ENCODE results near the gene ABO. TPM values are rescaled to one million over a fixed set of nuclear protein-coding genes. Genes with fewer than 3 reads are reported as not detected.

The ABO gene
- total and polyA plus RNA-seq, 2 of the 8 experiments (the other 6 are each of a cell fraction or from before 2014, with no cell fraction given), result 0.03 TPM; not detected in 1

DNA sequence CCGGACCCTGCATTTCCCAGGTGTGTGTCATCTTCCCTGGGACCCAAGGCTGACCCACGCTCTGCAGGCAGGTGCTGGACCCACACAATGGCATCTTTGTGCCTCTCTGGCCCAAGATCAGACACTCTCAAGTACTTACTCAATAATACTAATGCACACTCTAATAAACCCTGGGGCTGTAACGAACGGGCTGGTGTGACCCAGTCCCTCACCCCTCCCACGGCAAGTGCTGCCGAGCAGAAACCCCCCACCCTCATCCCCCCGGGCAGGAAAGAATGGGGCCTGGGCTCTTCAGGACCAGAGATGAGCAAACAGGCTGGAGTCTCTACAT is 64.8 kb downstream of the ABO start:
- DNase-seq (ENCODE audit: low read depth in 1 of 2, low spot score in 2 of 2), result no peak
- H2BK20ac ChIP-seq (ENCODE audit: low read length), result no peak overlapping the region
- no peak overlapping the region for H3K23ac ChIP-seq (ENCODE audit: insufficient read length)
- H3K9me3 ChIP-seq (ENCODE audit: insufficient read depth in 2 of 2, low read depth in 1 of 2, low read length in 1 of 2), result no peaks in the 10 kb centered on the region
- no peak overlapping the region for H3K27ac ChIP-seq (ENCODE audit: low read depth, low read length)
- H3K36me3 ChIP-seq (ENCODE audit: control insufficient read depth in 2 of 4, insufficient read depth in 4 of 4, low read length in 3 of 4), result no peaks in the 10 kb centered on the region
- no peak overlapping the region for H3K4me3 ChIP-seq (ENCODE audit: extremely low read depth in 1 of 4, insufficient read depth in 2 of 4, low read depth in 3 of 4, low read length in 4 of 4)
- H3K4me1 ChIP-seq (replicated peaks in 1 of 4; ENCODE audit: control insufficient read depth in 3 of 4, insufficient read depth in 4 of 4, low read length in 3 of 4), result no peaks in the 10 kb centered on the region
- ChIA-PET CTCF (ENCODE audit: partially characterized antibody) (no interaction called here), POLR2A (ENCODE audit: partially characterized antibody) (no interaction called here)
- H2AFZ ChIP-seq (ENCODE audit: low read length), result no peak overlapping the region
- H3K14ac ChIP-seq (ENCODE audit: insufficient read length), result no peak overlapping the region
- H3K4ac ChIP-seq (replicated peaks; ENCODE audit: insufficient read length, low read depth, low read length), result no peak overlapping the region
- H4K5ac ChIP-seq (ENCODE audit: insufficient read length, low read depth, low read length), result no peak overlapping the region
- 67% methylated on average over 7 of the region's 7 CpGs; no CpG with 5 or more reads in 1 of the 2 experiments for WGBS, 2 experiments (ENCODE audit: extremely low coverage in 1 of 2, insufficient coverage in 1 of 2, insufficient read length in 1 of 2, insufficient replicate concordance in 2 of 2, low coverage in 1 of 2, low lambda C conversion rate in 2 of 2, missing lambda C conversion rate in 1 of 2)
- no peak overlapping the region for H2AK5ac ChIP-seq (ENCODE audit: low read depth, low read length)
- FAIRE-seq, result no peak
- H3K23me2 ChIP-seq (ENCODE audit: low read depth, low read length), result no peaks in the 10 kb centered on the region
- H3K27me3 ChIP-seq (replicated peaks in 1 of 4; ENCODE audit: control insufficient read depth in 3 of 4, extremely low read depth in 1 of 4, insufficient read depth in 3 of 4, low read length in 3 of 4), result peaks cover 10 to 38% (median 33%) of the 10 kb centered on the region in 4 experiments
- no peak overlapping the region for H4K91ac ChIP-seq (replicated peaks; ENCODE audit: insufficient read length, low read length)
- no peaks in the 10 kb centered on the region for H4K20me1 ChIP-seq (replicated peaks in 1 of 2; ENCODE audit: control insufficient read depth in 1 of 2, insufficient read depth in 2 of 2, low read length in 2 of 2)
- H4K8ac ChIP-seq (ENCODE audit: extremely low read depth, insufficient read depth, low read length), result no peak overlapping the region
- H2BK15ac ChIP-seq (ENCODE audit: low read length), result no peak overlapping the region
- no peak overlapping the region for H2BK5ac ChIP-seq (ENCODE audit: low read depth, low read length)
- H3K18ac ChIP-seq (ENCODE audit: extremely low read depth, low read length), result no peak overlapping the region
- no peak overlapping the region for H3K4me2 ChIP-seq (ENCODE audit: insufficient read depth in 1 of 2, low read depth in 2 of 2, low read length in 2 of 2)
- no peak for TF ChIP-seq CHD2 (IDR thresholded peaks at IDR 0.05; ENCODE audit: low read length)
- no peak for TF ChIP-seq JUN (IDR thresholded peaks at IDR 0.05; ENCODE audit: low read depth, low read length)
- TF ChIP-seq, protein P1, sequence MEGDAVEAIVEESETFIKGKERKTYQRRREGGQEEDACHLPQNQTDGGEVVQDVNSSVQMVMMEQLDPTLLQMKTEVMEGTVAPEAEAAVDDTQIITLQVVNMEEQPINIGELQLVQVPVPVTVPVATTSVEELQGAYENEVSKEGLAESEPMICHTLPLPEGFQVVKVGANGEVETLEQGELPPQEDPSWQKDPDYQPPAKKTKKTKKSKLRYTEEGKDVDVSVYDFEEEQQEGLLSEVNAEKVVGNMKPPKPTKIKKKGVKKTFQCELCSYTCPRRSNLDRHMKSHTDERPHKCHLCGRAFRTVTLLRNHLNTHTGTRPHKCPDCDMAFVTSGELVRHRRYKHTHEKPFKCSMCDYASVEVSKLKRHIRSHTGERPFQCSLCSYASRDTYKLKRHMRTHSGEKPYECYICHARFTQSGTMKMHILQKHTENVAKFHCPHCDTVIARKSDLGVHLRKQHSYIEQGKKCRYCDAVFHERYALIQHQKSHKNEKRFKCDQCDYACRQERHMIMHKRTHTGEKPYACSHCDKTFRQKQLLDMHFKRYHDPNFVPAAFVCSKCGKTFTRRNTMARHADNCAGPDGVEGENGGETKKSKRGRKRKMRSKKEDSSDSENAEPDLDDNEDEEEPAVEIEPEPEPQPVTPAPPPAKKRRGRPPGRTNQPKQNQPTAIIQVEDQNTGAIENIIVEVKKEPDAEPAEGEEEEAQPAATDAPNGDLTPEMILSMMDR (IDR thresholded peaks at IDR 0.05; ENCODE audit: control extremely low read depth in 1 of 3, insufficient read depth in 1 of 3, low read depth in 1 of 3, low read length in 3 of 3), result no peak
- TF ChIP-seq TAF7 (optimal IDR thresholded peaks at IDR 0.05; ENCODE audit: borderline replicate concordance, low read depth, low read length), result no peak
- no peaks in the 10 kb centered on the region for H3K79me1 ChIP-seq (ENCODE audit: low read depth, low read length)
- no peak overlapping the region for H2BK120ac ChIP-seq (replicated peaks; ENCODE audit: low read depth, low read length)
- no peaks in the 10 kb centered on the region for H3K79me2 ChIP-seq (ENCODE audit: control insufficient read depth in 1 of 2, insufficient read depth in 2 of 2, low read length in 2 of 2)
- no peak overlapping the region for H2BK12ac ChIP-seq (ENCODE audit: low read depth, low read length)
- H3K9ac ChIP-seq (replicated peaks in 1 of 4; ENCODE audit: extremely low read depth in 1 of 4, low read depth in 3 of 4, low read length in 3 of 4), result no peak overlapping the region
- H3K56ac ChIP-seq (replicated peaks; ENCODE audit: insufficient read length, low read depth, low read length), result no peak overlapping the region
